H1 (cell line): Measurements from ENCODE around the gene TTC27. TPM values are rescaled to one million over a fixed set of nuclear protein-coding genes. Genes with fewer than 3 reads are reported as not detected.

Experiments used
- CHD7 ChIP-seq: fragments of 300-600 bp; sonication (generic); IDR thresholded peaks from 2 replicates; pipeline ENCODE4 v1.7.1; 2012; ENCODE audit warnings: low read length, moderate library complexity, mild to moderate bottlenecking, inconsistent platforms; ENCODE audit not compliant: insufficient replicate concordance
- KDM1A ChIP-seq: fragments of 200-600, 300-600 bp; sonication (generic); IDR thresholded peaks from 2 replicates; pipeline ENCODE4 v1.7.1; 2016; ENCODE audit warnings: mild to moderate bottlenecking, low read length, borderline replicate concordance
- TCF12 ChIP-seq: IDR thresholded peaks from 2 replicates; pipeline ENCODE4 v1.6.1; 2011; ENCODE audit warnings: low read depth, mild to moderate bottlenecking, low read length
- polyA plus RNA-seq, 7 experiments: library from polyadenylated mRNA; depleted of rRNA in 3 of 7; stranded (reverse) in 5 of 7; unstranded in 2 of 7; fragments of >200 nt in 5 of 7; fragments of 200-250 nt in 2 of 7; gene quantifications; 1 replicate in 5 of 7; 2 replicates in 1 of 7; 4 replicates in 1 of 7; pipeline versions ENCODE4 v1.2.1 to v1.2.3, GENCODE V29; 2011 to 2013; ENCODE audit warnings: missing spikeins in 2 of 7, mixed read lengths in 2 of 7
- total RNA-seq: library from RNA; stranded (reverse); fragmentation: NEBNext Ultra II Directional; extraction: Animal tissue kit (Norgen Biotek cat#: 25700); gene quantifications from 2 replicates; pipeline ENCODE4 v1.2.1, GENCODE V29; 2021

The TTC27 gene
- total and polyA plus RNA-seq, 2 of the 8 experiments (the other 6 are each of a cell fraction or from before 2014, with no cell fraction given) = 13.8 to 29.1 TPM

- no peak for TF ChIP-seq CHD7
- no peak for TF ChIP-seq TCF12
- TF ChIP-seq KDM1A = no peak
Measured at GRCh38 chr2:32712870-32713269, 85.0 kb downstream of the TTC27 start (continued).
